GM18499 (cell line): ENCODE results near the gene RPL39L.

ENCODE experiments used
- ATAC-seq: cut with Tn5 transposase; IDR thresholded peaks from one replicate; pipeline ENCODE4 v1.9.1; 2021; ENCODE audit warnings: moderate number of reproducible peaks; ENCODE audit not compliant: insufficient read depth, unreplicated experiment

Gene RPL39L

DNA sequence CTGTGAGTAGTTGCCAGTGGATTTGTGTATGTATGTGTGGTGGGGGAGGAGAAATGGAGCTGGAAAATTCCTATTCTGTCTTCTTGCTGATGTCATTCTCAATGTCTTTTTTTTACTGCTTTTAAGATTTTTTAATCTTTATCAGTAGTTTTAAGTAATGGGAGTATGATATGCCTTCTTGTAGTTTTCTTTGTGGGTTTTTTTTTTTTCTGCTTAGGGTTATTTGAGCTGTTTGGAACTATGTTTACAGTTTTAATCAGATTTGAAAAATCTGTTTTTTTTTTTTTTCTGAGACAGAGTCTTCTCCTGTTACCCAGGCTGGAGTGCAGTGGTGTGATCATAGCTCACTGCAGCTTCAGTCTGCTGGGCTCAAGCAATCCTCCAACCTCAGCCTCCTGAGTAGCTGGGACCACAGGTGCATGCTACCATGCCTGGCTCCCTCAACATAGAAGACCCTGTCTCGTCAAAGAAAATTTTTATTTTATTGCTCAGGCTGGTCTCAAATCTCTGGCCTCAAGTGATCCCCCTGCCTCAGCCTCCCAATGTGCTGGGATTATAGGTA lies 37.1 kb downstream of the RPL39L start:
- ATAC-seq: no peak

DNA sequence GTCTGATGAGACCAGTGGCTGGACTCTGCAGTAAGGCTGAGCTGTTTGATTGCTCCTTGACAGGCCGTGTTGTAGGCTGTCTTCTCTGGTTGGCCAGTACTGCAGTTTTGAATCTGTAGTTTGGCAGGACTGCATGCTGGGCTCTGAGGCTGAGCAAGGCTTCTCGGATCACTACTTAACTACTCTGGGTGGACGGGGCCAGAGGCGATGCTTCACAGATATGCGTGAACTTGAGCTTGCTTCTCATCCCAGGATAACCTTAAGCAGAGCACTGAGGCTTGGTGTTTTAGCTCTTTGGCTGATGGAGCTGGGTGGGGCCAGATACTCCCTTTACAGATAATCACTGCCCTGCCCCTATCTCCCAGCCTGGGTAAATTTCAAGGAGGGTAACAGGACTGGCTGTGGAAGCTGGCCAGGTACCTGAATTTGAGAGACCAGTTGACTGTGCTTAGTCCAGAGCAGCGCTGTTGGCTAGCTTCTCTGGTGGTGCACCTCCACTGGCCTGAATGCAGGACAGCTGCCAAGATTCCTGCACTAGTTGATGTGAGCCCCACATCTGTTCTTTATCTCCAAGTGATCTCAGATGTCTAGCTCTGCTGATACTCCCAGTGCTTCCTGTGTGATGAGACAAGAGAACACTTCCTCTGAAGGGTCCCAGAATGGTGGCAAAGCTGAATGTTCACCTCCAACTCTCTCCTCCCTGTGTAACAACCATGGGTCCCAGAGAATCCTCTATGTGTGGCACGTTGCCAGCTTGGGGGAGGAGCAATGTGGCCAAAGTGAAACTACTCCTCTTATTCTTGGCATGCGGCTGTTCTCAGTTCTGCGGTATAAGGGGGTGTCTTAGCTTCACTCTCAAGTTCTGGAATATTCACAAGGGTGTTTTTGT lies 37.9 kb downstream of the RPL39L start:
- ATAC-seq: no peak

DNA sequence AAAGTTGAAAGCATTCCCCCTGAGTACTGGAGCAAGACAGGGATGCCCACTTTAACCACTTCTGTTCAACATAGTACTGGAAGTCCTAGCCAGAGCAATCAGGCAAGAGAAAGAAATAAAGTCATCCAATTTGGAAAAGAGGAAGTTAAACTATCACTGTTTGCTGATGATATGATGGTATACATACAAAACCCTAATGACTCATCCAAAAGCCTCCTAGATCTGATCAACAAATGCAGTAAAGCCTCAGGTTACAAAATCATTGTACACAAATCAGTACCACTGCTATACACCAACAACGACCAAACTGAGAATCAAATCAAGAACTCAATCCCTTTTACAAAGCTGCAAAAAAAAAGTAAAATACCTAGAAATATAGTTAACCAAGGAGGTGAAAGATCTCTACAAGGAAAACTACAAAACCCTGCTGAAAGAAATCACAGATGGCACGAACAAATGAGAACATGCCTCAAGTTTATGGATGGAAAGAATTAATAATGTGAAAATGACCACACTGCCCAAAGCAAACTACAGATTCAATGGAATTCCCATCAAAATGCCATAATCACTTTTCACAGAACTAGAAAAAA lies 40.3 kb downstream of the RPL39L start:
- no peak for ATAC-seq

DNA sequence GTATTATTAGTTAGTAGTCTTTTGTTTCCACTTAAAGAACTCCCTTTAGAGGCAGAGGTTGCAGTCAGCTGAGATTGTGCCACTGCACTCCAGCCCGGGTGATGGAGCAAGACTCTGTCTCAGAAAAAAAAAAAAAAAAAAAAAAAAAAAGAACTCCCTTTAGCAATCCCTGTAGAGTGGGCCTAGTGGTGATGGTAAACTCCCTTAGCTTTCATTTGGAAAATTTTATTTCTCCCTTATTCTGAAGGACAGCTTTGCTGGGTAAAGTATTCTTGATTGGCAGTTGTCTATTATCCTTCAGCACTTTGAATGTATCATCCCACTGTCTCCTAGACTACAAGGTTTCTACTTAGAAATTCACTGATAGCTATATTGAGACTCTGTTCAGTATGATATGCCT lies 46.0 kb downstream of the RPL39L start:
- ATAC-seq: no peak

DNA sequence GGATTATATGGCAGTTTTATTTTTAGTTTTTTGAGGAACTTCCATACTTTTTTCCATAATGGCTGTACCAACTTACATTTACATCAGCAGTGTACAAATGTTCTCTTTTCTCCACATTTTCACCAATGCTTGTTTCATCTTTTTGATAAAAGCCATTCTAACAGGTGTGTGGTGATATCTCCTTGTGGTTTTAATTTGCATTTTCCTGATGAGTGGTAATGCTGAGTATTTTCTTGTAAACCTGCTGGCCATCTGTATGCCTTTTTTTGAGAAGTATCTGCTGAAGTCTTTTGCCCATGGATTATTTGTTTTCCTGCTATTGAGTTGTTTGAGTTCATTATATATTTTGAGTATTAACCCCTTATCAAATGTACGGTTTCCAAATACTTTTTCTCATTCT lies 50.6 kb downstream of the RPL39L start:
- no peak for ATAC-seq

DNA sequence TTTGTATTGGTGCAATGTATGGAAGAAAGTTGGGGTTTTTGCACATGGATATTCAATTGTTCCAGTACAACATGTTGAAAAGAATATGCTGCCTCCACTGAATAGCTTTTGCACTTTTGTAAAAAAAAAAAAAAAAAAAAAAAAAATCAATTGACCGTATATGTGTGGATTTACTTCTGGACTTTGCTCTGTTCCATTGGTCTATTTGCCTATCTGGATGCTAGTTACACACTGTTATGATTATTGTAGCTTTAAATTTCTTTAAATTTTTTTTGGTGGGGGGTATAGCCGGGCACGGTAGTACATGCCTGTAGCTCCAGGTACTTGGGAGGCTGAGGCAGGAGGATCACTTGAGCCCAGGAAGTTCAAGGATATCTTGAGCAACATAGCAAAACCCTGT lies 52.5 kb downstream of the RPL39L start:
- no peak for ATAC-seq

DNA sequence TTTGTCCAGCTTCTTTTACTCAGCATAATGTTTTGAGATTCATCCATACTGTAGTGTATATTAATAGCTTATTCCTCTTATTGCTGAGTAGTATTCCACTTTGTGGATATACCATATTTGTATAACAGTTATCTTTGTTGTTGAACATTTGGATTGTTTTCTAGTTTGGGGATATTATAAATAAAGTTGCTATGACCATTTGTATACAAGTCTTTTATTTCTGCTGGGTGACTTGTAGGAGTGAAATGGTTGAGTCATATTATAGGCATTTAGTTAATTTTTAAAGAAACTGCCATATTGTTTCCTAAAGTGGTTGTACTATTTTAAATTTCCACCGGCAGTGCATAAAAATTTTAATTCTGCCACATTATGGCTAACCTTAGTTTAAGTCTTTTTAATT lies 53.4 kb downstream of the RPL39L start:
- ATAC-seq: no peak

DNA sequence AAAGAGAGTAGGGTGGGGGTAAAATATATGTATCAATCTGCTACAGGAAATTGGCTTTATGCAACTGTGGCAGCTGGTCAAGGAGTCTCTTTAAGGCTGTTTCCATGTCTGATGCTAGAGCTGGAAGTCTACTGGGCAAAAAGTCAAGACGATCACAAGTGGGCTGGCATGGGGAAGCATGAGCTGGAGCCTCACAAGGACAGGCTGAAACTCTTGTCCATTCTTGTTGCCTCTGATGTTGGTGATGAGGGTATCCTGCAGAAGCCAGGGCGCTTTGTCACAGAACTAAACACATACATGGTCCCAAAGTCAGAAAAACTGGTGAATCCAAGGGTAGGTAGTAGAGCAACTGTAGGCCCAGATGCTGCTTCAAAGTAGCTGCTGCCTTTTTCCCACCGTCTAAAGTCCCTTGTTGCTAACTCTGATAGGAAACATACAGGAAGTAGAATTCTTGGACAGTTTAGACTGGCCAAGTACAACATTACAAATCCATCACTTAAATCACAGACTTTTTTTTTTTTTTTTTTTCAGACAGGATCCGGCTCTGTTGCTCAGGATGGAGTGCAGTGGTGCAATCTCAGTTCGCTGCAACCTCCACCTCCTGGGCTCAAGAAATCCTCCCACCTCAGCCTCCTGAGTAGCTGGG lies 54.2 kb downstream of the RPL39L start:
- ATAC-seq: no peak

DNA sequence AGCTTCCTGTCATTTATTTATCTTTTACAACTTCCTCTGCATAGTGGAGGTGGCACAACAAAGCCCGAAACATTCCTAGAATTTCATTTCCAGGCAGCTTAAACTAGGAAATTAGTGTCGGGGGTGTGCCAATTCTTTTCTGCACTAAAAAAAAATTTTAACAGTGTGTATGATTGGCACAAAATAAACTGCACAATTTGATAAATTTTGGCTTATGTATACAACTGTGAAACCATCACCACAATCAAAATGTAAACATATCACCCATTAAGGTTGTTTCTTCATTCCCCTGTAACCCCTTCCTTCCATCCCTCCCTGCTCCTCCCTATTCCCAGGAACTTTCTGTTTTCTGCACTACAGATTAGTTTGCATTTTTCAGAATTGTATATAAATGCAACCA lies 54.7 kb downstream of the RPL39L start:
- ATAC-seq: no peak

DNA sequence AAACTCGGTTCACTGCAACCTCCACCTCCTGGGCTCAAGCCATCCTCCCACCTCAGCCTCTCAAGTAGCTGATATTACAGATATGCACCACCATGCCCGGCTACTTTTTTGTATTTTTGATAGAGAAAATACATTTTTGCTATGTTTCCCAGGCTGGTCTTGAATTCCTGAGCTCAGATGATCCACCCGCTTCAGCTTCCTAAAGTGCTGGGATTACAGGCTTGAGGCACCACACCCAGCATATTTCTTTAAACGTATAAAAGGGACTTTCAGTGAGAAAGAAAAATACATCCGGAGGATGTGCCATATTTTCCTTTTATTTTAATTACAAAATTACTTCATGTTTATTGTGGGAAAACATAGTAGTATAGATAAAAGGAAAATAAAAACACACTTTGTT lies 55.2 kb downstream of the RPL39L start:
- no peak for ATAC-seq

DNA sequence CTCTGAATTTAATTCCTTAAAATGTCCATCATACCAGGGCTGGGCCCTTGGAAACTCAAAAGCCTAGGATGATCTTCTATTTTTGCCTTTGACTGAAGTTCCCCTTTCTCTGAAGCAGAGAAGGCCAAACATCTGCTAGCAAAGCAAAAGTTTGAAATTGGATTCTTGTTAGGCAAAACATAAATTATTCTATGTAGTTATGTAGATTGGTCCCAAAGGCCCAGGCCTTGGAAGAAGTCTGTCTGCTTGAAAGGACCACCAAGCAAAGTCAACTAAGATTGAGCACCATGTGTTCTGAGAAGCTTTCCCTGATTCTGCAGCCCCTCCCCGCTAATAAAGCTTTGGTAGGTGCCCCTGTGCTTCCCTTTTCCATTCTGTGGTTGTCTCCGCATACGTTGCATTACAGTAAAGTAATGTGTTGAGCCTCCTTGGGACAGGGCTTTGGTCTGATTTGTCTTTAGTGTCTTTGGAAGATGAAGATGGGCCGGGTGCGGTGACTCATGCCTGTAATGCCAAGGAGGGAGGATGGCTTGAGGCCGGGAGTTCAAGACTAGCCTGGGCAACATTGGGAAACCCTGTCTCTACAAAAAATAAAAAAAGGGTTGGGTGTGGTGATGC lies 56.4 kb downstream of the RPL39L start:
- no peak for ATAC-seq

DNA sequence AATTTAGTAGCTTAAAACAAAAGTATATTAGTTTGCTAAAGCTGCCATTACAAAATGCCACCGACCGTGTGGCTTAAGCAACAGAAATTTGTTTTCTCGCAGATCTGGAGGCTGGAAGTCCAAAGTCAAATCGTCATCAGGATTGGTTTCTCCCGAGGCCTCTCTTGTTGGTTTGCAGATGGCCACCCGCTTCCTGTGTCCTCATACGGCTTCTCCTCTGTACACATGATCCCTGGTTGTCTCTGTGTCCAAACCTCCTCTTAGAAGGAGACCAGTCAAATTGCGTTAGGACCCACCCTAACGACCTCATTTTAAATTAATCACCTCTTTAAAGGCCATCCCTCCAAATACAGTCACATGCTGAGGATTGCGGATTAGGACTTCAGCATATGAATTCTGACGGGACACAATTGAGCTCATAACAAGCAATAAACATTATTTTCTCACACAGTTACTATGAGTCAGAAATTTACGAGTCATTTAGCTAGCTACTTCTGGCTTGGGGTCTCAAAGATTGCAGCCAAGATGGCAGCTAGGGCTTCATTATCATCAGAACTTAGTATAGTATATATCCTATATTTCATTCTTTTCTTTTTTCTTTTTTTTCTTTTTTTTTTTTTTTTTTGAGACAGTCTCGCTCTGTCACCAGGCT lies 58.4 kb downstream of the RPL39L start:
- ATAC-seq: no peak

DNA sequence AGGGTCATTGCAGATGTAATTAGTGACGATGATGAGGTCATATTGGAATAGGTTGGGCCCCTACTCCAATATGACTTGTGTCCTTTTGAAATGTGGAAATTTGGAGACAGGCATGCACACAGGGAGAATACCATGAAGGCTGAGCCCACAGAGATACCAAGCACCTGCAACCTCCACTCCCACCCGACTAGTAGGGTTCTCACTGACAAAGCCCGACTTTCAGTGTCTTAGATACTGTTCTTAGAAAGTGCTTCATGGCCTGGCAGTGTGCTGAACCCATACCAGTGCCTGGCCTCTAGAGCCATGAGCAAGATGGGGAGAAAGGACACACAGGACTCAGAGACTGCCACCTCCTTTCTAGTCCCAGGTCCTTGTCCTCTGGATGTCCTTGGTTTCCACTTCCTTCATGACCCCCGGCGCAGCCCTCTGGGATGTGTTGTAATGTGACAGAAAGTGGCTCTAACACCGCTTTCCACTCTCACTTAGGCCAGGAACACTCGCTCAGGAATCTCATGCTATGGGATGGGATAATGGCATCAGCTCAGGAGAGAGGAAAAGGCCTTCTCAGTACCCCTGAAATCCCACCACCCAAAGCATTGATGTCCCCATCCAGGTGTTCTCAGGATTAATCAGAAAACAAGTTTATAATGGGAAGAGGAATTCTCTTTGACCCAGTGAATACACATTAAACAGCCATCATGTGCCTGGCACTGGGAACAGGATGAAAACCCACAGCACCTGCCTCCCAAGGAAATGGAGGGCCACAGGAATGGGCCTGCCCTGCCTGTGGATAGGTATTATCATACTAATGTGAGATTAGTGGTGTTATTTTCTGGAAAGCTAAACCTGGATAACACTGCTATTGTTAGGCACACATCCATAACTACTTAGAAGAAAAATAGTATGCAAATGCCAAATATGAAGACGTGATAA lies 59.9 kb downstream of the RPL39L start:
- no peak for ATAC-seq

DNA sequence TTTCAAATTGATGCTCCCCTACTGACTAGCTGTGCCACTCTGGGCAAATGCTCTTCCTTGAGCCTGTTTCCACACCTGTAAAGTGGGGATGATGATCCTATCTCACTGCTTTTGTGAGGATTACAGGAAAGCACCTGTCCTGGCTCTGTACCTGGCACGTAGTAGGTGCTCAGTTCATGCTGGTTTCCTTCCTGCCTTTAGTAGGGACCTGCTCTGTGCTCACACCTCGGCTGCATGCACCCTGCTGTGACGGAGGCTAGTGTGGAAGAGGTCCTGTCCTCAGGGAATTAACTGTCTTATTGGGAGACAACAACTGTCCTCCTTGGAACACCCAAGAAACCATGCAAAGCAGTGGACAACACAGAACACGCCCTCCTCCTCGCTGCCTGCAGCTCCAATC lies 61.8 kb downstream of the RPL39L start:
- no peak for ATAC-seq

DNA sequence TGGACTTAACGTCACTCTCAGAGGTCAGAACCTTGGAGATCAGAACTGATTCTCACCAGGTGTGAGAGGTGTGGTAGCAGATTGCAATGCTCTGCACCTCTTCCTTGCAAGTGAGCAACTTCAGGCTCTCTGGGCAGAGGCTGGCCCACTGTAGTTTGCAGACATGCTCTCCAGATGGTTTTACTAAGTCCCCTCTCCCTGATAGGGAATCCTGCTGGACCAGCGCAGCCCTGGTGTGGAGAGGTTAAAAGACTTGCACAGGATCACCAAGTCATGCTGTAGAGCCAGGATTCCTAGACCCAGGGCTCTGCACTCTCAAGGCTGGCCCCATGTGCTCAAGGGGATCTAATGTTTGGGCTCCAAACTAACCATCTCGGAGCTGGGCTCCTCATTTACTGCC lies 62.2 kb downstream of the RPL39L start:
- ATAC-seq: no peak

DNA sequence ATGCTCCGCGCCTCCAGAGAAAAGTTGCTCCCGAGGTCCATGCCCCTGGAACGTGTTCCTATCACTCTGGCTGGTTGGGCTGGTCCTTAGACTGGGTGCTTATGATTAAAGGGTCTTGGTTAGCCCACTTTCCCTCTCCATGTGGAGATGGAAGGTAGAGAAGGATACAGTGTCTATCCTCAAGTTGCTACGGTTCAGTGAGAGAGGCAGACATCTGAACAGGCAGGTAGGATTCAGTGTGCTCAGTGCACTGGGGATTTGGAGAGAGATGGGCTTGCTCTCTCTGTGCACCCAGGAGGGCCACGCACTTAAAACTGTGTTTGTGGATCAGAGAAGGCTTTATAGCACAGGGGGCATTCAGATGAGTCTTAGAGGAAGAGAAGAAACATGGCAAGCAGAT lies 63.0 kb downstream of the RPL39L start:
- ATAC-seq: no peak

DNA sequence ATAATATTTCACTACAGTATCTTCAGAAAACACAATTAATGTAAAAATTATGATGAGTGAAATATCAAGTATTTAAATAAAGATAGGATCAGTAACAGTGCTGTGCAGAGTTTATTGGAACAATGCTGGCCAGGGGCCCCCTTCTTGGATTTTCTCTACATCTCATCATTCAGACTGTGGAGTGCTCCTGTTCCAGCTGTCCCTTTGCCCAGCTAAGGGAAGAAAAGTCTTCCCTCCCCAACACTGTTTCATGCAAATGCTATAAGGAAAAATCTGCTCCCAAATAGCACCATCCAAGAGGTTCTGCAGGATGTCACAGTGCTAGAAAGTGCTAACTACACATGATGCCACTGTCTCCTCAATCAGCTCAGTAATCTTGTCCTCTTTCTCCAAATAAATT lies 64.5 kb downstream of the RPL39L start:
- no peak for ATAC-seq

DNA sequence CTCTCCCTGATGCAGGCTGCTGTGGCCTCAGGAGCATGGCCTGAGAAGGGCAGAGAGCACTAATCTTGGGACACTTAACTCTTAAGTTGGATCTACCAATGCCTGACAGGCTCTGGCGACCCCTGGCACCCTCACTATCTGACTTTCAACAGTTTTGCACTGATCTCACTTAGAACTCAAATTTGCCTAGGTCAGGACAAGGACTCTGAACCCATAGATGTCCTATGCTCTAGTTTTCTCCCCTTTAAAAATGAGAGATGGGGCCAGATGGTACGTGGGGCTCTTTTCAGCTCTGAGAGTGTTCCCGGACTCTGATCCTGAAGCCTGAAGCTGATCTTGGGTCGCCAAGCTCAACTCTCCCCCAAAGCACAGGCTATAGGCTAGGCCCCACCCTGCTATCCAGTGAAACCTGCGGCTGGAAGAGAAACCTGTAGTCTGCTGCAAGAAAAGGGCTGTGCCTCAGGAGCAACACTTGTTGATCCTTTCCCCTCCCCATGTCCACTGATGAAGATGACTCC lies 65.7 kb downstream of the RPL39L start:
- ATAC-seq: no peak

DNA sequence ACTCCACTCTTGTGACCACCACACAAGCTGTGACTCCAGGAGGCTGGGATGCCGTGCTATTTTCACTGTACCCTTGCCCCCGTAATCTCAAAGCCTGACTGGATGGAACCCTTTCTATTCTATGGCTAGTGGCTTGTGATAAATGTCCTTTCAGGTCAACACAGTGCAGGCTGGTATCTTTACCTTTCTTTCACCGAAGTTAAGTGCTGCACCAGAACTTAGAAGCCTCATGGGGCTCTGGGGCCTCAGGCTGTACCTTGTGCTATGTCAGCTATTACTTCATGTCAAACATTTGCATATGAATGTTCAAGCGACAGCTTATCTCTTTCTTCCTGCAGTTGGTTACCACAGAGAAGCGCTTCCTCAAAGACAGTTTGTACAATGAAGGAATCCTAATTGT lies 66.8 kb downstream of the RPL39L start:
- ATAC-seq: no peak
